Measurements from ENCODE around the gene FXYD2.

FXYD2 gene

DNA sequence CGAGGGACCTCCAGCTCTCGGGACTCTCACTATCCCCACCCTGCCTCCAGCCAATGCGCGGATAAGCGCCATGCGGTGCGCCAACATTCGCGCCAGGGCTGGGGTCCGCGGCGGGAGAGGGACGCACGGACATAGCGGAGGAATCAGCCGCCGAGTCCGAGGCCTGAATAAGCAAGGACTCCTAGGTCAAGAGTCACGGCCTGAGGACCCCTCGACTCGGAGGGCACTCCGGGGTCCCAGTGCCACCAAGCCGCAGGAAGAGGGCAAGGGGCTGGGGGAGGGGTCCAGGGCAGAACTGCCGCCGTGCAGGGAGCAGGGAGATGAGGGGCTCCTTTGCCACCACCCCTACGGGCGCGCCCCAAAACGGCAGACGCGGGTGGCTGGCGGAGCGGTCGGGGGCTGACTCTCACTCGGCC is 28.1 kb downstream of the FXYD2 start:
- DNase-seq (ENCODE audit: low spot score) = no peak

DNA sequence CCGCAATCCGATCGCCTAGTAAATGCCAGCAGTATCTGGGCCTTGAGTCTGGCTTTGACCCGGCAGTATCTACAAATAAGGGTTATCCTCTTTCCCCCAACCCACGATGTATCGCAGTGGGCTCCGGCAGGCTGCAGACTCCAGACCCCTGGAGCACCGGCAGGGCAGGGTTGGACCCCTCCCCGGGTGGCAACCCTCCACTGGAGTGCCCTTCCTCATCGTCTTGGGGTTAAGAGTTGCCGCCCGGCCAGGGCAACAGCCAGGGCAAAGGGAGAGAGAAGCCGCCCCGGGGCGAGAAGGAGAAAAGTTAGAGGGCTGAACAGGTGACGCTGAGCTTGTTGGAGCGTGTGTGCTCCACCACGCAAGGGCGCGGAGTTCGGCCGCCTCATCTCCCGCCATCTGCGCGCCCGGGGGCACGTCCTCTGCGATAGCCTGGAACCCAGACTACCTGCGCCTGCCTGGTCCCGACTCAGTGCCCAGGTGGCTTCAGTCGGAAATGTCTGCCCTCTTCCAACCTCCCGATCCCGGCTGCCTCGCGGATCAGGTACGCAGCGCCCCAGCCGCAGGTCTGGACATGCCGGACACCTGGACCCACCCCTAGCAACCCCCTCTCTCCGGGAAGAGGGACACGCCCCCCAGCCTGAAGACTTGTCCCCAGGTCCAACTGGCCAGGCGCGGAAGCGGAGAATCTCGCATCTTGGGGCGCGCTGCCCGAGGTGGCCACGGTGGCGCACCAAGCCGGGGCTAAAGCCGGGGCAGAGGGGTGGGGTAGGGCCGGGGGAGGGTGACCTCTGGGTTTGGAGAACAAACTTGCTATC is 28.7 kb downstream of the FXYD2 start:
- DNase-seq (ENCODE audit: low spot score) = no peak

DNA sequence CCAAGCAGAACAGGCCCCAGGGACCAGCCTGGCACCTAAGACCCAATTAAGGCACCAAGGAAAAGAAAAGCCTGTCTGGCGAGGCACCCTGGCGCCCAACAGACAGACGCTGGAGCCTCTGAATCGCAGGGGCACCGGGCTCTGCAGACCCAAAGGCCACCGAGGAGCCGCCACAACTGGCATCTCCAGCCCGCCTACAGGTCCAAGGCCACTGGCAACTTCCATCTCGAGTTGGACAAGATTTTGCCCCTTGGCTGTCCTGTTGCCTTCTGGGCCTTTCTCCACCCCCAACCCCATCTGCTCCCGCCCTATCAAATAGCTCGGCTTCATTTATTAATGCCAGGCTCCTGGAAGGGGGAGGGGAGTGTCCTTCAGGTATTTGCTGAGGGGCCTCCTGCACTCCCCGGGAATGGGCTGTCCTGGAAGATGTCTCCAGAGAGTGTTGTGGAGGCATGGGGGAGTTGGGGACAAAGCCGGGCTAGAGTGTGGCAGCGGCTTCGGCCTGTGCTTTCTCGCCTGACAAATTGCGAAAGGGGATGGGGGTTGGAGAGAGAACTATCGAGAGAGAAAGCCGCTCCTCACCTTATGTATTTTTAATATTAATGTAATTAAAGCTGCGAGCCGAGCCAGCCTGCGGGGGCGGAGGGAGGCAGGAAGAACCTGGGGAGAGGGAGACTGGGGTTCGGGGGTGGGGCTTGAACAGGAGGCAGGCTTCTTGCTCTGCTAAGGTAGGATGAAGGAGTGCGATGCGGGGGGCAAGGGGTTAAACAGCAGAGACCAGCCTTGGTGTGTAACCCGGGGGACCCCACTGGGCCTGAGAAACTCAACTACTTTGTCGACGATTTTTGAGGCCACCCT is 29.5 kb downstream of the FXYD2 start:
- no peak for DNase-seq (ENCODE audit: low spot score)

DNA sequence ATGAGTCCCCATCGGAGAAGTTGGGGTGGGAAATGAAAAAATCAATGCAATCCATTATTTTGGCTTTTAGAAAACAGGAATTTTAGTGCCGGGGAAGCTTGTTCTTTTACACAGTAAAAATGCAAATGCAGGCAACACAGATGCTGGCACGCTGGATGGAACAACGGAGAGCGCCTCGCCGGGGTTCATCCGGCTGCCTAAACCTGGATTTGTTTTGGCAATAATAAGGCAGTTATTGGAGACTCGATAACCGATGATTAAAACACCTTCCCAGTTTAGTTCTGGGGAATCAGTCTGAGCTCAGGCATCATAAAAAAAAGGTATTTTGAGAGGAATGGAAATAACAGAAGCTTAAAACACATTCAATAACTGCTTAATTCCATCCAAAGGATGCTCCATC is 30.4 kb downstream of the FXYD2 start:
- no peak for DNase-seq (ENCODE audit: low spot score)

DNA sequence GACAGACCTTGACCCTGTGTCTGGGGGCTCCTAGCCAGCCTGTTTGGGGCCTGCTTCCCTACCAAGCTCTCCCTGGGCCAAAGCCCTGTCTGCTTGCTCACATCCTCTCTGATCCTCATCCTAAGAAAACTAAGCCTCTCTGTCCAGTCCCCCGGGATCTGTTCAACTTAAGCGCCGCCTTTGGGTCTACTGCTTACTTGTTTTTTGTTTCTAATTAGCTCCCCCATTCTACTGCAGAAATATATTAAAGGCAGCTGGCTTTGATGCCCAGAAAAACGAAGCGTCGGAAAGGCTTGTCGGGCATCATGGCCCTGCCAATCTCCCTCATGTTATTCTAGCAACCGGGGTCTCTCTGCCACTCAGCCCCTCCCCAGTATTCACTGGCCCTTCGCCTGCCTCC is 31.0 kb downstream of the FXYD2 start:
- no peak for DNase-seq (ENCODE audit: low spot score)

DNA sequence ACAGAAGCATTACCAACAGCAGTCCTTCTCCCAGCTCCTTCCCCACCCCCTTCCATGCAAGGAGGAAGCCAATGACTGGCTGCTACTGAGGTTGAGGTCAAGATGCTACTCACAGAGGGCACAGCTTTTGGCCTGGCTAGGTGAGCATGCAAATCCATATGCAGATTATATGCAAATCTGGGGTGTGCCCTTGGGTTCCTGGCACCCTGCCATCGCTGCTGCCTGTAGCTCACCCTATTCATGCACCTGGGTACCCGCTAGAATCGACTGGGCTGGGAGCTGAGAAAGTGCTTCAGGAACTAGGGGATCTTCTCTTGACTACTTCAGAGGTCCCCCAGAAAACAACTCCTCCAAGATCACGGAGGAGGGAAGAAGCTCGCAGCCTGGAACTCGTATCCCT is 31.6 kb downstream of the FXYD2 start:
- no peak for DNase-seq (ENCODE audit: low spot score)

DNA sequence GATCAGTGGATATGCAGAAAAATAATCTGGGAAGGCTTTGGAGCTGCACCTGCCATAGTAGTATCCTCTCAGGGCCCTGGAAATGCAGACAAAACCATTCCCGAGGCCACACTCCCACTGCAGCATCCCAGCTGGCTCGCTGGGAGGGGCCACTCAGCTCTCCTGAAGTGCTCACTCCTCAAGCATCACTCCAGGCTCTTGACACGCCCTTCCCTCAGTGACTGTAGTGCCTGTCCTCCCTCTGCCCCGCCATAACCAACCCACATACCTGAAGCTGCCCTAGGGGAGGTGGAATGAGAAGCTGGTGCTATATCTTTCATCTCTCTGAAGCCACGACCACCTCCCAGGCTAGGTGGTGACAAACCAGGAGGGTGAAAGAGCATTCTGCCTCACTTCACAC is 32.3 kb downstream of the FXYD2 start:
- DNase-seq (ENCODE audit: low spot score) = no peak

DNA sequence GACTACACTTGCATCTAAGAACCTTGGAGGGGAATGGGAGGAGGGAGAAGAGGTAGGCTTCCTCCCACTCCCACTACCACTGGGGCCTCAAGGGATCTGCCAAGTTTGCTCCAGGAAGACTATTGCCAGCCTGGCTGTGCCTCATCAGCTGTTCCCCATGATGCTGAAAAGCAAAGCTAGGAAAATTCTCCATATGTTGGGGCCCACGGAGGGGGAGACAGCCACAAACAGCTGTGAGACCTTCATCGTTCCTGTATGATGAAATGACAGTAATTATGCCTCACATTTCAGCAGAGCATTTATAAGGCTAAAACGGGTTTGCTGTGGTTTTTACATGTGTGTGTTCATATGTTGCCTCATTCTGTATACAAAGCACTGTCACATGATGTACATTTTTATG is 34.3 kb downstream of the FXYD2 start:
- no peak for DNase-seq (ENCODE audit: low spot score)

DNA sequence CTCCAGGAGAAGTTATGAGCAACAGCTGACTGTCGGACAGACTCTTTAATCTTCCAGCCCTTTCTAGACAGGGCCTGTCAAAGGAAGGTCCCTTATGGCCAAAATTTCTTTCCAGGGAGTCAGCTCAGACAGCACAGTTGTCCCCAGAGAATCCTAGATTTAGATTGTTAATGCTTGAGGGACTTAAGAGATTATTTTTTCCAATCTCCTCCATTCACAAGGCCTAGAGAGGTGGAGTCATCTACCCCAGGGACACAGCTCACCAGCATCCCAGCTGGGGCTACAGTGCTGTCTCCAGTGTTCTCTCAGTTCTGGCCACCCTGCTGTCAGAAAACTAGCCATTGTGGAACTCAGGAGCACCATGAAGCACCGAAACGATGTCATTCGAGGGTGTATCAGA is 35.3 kb downstream of the FXYD2 start:
- DNase-seq (ENCODE audit: low spot score) = no peak

DNA sequence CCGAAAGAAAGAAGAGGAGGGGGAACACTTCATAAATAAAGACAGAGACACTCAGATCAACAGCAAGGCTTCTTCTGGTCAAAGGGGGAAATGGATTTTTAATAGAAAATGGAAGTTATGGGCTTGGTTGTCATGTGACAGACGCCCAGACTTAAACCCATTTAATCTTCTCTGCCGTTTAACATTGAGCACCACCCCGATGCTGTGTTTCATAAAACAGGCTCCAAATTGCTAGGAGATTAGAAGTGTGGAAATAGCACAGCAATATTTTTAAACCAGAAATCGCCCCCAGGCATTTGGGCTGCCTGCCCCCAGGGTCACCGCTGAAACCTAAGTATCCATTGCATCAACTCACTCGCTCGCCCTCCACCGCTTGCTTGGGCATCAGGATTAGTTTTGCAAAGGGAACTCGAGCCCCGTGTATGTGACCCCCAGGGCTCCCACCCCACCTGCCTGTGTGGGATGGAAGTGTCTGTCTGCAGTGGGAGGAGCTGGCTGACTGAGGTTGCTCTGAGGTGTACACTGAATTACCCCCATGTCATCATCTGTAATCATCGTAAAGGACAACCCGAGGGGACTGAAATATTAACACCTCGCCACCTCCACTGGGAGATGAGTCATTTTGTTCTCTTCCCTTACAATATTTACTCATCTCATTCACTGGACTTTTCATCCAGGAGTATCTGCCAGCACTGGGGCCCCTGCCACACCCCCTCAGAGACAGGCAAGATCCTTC is 38.2 kb downstream of the FXYD2 start:
- no peak for DNase-seq (ENCODE audit: low spot score)

DNA sequence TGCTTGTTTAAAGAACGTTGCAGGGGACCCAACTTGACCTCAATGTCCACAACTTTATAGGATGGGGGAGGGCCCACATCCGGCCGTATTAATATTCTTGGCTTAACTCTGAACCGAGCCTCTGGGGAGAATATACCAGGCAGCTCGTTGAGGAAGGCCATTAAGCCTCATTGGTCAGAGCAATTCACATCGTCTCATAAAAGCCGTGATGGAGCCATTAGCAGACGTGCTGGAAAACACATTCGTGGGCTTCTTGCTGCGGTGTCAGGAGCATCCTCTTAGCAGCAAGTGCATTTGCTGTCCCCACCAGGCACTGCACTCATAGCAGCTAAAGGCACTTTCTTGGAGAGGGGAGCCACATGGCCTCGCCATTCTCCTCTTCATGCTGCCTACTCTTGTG is 42.4 kb downstream of the FXYD2 start:
- no peak for DNase-seq (ENCODE audit: low spot score)

DNA sequence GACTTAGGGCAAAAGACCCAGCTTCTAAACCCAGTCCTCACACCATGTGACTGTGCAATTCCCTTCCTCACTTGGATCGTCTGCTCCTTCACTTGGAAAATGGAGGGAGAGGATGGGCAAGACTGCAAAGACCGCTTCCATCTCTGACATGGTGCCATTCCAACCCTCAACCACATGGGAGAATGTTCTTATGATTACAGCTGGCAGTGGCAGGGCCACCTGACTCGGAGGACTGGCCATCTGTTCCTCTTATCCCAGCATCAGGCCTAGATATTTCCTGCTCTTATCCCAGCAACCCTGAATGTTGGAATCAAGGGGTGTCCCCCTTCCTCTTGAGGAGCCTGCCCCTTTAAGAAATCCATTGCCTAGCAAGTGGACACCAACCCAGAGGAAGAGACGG is 42.9 kb downstream of the FXYD2 start:
- DNase-seq (ENCODE audit: low spot score) = no peak

DNA sequence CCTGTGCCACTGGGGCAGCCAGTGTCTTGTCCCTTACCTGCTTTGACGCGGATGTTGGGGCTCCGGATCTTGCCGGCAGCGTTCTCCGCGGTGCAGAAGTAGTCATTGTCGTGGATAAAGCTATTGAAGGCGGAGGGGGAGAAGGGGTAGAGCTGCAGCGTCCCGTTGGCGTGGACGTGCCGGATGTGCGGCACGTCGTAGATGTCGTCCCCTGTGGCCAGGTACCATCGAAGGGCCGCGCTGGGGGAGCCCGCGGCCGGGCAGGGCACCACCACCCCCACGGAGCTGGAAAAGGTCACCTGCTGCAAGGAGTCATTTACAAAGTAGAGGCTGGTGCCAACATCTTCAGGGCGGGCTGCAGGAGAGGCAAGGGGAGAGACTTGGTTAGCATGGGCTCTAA is 44.1 kb downstream of the FXYD2 start:
- no peak for DNase-seq (ENCODE audit: low spot score)

DNA sequence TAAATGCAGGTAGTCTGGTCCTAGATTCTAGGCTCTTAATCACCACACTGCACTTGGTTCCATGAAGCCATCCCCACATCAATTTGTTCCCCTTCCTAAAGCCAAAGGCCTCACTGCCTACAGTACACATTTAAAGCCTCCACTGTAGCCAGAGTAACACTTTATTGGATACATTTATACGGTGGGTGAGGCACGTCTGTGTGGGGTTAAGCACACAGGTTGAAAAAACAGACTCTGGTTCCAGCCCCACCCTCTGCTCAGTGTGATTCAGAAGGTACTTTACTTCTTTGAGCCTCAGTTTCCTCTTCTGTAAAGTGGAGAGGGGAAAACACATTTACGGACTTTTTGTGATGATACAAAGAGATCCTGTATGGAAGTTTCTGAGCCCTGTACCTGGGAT is 50.0 kb downstream of the FXYD2 start:
- DNase-seq (ENCODE audit: low spot score) = no peak

DNA sequence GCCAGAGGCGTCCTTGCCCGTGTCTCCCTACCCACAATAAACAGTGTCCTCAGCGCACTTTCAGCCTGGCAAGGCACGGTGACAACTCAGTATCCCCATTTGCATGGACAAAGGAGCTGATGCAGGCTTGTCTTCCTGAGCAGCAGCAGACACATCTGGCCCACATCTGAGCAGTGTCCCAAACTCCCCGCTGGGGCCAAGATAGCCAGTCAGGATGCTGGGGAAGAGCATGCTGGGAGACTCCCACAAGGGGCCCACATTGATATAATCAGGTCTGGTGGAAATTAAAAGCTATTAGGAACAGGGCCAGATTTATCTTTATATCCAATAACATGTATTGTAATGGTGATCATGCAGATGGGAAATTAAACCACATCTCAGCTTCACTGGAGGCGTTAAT is 52.2 kb downstream of the FXYD2 start:
- DNase-seq (ENCODE audit: low spot score) = no peak

DNA sequence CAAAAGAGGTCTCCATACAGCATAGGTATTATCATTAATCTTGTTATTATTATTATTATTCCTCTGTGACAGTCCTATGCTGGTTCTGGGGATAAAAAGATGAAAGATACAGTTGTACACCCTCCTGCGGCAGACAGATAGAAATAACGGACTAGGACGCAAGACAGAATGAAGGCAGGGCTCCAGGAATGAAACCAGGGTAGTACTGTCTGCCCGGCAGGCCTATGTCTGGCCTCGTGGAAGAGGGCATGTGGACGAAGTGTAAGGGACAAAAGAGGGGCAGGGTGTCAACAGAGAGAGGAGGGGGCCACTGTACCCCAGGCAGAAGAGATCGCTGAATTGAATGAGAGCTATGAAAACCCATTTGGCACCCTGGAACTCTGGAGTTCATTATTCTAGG is 52.7 kb downstream of the FXYD2 start:
- no peak for DNase-seq (ENCODE audit: low spot score)

DNA sequence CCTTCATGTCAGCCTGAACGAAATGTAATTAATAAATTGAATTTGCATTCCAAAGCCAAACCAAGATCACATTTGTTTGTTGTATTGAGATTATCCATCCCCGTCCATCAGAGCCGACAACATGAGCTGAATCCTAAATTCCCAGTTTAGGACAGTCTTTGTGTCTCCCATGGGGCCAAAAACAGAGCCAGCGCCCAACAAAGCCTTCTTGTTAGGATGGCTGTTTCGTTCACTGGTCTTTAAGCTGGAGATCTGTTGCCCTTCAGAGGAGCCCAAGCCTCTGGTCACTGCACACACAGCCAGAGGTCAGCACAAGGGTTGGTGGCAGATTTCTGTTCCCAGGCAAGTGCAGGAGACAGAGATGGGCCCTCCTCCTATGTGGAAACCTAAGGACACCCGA is 53.3 kb downstream of the FXYD2 start:
- no peak for DNase-seq (ENCODE audit: low spot score)

DNA sequence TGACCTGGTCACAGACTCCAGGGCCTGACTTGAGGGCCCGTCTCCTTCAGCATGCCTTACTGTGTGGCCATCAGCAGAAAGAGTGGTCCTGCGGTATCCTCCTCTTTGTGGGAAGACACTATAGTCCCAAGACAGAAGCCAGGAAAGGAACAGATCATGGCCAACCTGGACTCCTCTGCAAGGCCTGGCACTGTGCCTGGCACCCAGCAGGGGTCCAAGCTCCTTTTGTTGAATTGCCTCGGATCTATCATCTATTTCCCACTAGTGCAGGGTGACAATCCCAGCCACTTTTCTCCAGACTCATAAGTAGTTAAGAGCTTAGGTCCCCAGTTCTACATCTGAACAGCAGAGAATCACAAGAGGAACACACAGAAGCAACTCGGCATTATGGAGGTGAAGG is 54.5 kb downstream of the FXYD2 start:
- DNase-seq (ENCODE audit: low spot score) = no peak
